A673 (cell line): Measurements from ENCODE around the gene UST. TPM values are rescaled to one million over a fixed set of nuclear protein-coding genes. Genes with fewer than 3 reads are reported as not detected.

Experiments
- BruUV-seq: library from RNA; stranded (reverse); fragments of 400-500 nt; replicated peaks from 2 replicates; lab custom pipeline; 2021; lab: Mats Ljungman, UMichigan
- CTCF ChIA-PET: fragments of 300-600 bp; sonication (Branson Sonifier 250); formaldehyde crosslinking; loops from one replicate; lab custom pipeline; 2022; ENCODE audit warnings: antibody characterized with exemption; lab: Charles Lee
- POLR2A ChIA-PET: fragments of 300-600 bp; sonication (Branson Sonifier 250); formaldehyde crosslinking; loops from one replicate; lab custom pipeline; 2022; ENCODE audit warnings: antibody characterized with exemption; ENCODE audit not compliant: low non-redundant PET; lab: Charles Lee
- DNase-seq: peaks from one replicate; pipeline ENCODE4 v3.0.0-alpha.2; 2015; ENCODE audit warnings: low spot score
- H3K27ac ChIP-seq: fragments of 200-600 bp; sonication (generic); 2 replicates; pipeline ENCODE4 v1.5.1; 2016; ENCODE audit warnings: mixed run types, low read depth, mild to moderate bottlenecking, mixed read lengths, antibody characterized with exemption, low read length; ENCODE audit not compliant: poor library complexity, severe bottlenecking
- H3K27me3 ChIP-seq: fragments of 200-600 bp; sonication (generic); replicated peaks from 2 replicates; pipeline ENCODE4 v1.6.1; 2017; ENCODE audit warnings: mixed run types, low read depth, mild to moderate bottlenecking, mixed read lengths, antibody characterized with exemption, low read length; ENCODE audit not compliant: insufficient read depth, poor library complexity
- H3K36me3 ChIP-seq: fragments of 200-600 bp; sonication (generic); 2 replicates; pipeline ENCODE4 v1.6.1; 2016; ENCODE audit warnings: mixed run types, mild to moderate bottlenecking, mixed read lengths, antibody characterized with exemption, low read length; ENCODE audit not compliant: insufficient read depth, poor library complexity, severe bottlenecking
- H3K4me1 ChIP-seq: fragments of 200-600 bp; sonication (generic); 2 replicates; pipeline ENCODE4 v1.6.1; 2017; ENCODE audit warnings: mixed run types, mild to moderate bottlenecking, mixed read lengths, antibody characterized with exemption, low read length; ENCODE audit not compliant: insufficient read depth, poor library complexity, severe bottlenecking
- H3K4me3 ChIP-seq: fragments of 200-600 bp; sonication (generic); 2 replicates; pipeline ENCODE4 v1.5.1; 2016; ENCODE audit warnings: low read depth, mixed run types, mild to moderate bottlenecking, mixed read lengths, low read length; ENCODE audit not compliant: poor library complexity, severe bottlenecking
- H3K9me3 ChIP-seq: fragments of 200-600 bp; sonication (generic); 2 replicates; pipeline ENCODE4 v1.6.1; 2016; ENCODE audit warnings: mixed run types, low read depth, mild to moderate bottlenecking, mixed read lengths, antibody characterized with exemption, low read length; ENCODE audit not compliant: poor library complexity, severe bottlenecking
- EZH2 ChIP-seq: fragments of 200-600 bp; sonication (generic); IDR thresholded peaks from 2 replicates; pipeline ENCODE4 v1.6.1; 2017; ENCODE audit warnings: borderline replicate concordance, low read depth, mild to moderate bottlenecking, mixed read lengths, antibody characterized with exemption, low read length; ENCODE audit not compliant: poor library complexity, severe bottlenecking
- intact Hi-C: fragments of 100-400 bp; cut with micrococcal nuclease; formaldehyde crosslinking; loops from one replicate; pipeline ENCODE4 v1.10.0; 2022; ENCODE audit not compliant: unreplicated experiment
- total RNA-seq: library from RNA; stranded (reverse); gene quantifications from 2 replicates; pipeline ENCODE4 v1.2.3, GENCODE V29; 2021
- TF ChIP-seq, protein P1 (sequence below): fragments of 300-800, 200-600 bp; sonication (generic); conservative IDR thresholded peaks from 2 replicates; pipeline ENCODE4 v1.5.1; 2017; ENCODE audit warnings: low read depth, mild to moderate bottlenecking, antibody characterized with exemption, low read length, moderate library complexity, mixed read lengths

UST gene
- total RNA-seq, 1 experiment from 2014 or later = 1.5 TPM

DNA sequence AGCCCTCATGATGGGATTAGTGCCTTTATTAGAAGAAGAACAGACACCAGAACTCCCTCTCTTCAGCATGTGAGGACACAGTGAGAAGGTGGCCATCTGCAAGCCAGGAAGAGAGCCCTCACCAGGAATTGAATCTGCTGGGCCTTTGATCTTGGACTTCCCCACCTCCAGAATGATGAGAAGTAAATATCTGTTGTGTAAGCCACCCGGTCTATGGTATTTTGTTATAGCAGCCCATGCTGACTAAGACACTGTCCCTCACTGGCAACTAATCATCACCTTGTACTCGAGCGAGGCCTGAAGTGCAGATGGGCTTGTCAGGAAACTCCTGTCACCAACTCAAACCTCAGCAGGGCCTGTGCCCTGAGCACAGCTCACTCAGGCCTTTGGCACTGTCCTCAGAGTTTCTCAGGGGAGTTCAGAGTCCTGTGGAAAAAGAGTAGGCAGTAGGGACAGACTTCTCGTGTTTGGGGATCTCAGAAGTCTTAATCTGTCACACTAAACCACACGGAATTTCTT, 62.0 kb downstream of the UST start:
- H3K36me3 ChIP-seq = no peaks in the 10 kb centered on the region
- H3K4me3 ChIP-seq = no peak overlapping the region
- POLR2A ChIA-PET = no interaction called here

DNA sequence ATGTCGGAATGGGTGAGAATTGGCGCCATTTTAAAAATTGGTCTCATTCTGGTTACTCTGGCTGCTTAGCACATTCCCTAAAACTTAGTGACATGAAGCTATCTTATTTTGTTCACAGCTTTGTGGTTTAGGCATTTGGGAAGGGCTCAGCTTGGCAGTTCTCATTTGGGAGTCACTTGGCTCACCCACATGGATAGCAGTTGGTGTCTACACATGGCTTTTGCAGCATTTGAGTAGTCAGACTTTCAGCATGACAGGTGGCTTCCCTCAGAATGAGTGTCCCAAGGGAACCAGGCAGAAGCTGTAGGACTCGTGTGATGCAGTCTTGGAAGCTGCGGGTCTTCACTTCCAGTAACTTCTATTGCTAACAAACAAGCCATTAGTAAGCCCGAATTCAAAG, 64.6 kb downstream of the UST start:
- Histone ChIP-seq H3K27ac (no peak overlapping the region), H3K36me3 (no peaks in the 10 kb centered on the region), H3K4me3 (no peak overlapping the region), H3K9me3 (peaks cover 5% of the 10 kb centered on the region), H3K27me3 (no peaks in the 10 kb centered on the region), H3K4me1 (no peaks in the 10 kb centered on the region)
- TF ChIP-seq EZH2 = no peak
- TF ChIP-seq, protein P1, sequence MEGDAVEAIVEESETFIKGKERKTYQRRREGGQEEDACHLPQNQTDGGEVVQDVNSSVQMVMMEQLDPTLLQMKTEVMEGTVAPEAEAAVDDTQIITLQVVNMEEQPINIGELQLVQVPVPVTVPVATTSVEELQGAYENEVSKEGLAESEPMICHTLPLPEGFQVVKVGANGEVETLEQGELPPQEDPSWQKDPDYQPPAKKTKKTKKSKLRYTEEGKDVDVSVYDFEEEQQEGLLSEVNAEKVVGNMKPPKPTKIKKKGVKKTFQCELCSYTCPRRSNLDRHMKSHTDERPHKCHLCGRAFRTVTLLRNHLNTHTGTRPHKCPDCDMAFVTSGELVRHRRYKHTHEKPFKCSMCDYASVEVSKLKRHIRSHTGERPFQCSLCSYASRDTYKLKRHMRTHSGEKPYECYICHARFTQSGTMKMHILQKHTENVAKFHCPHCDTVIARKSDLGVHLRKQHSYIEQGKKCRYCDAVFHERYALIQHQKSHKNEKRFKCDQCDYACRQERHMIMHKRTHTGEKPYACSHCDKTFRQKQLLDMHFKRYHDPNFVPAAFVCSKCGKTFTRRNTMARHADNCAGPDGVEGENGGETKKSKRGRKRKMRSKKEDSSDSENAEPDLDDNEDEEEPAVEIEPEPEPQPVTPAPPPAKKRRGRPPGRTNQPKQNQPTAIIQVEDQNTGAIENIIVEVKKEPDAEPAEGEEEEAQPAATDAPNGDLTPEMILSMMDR = no peak
- ChIA-PET POLR2A (no interaction called here), CTCF (no interaction called here)
- intact Hi-C loops = no loop called here
- no peak for DNase-seq
- BruUV-seq = no TSS peak

More for the DNA sequence above, 62.0 kb downstream of the UST start:
- no peaks in the 10 kb centered on the region for H3K4me1 ChIP-seq
- no peak overlapping the region for H3K27ac ChIP-seq
- H3K9me3 ChIP-seq = no peaks in the 10 kb centered on the region
- intact Hi-C loops = no loop called here
- no peak for DNase-seq
- BruUV-seq = no TSS peak
- CTCF ChIA-PET = no interaction called here
- no peak for TF ChIP-seq EZH2
- TF ChIP-seq, protein P1 = no peak
- H3K27me3 ChIP-seq = no peaks in the 10 kb centered on the region

- intact Hi-C loops = no loop called here
- Histone ChIP-seq H3K9me3 (peaks cover 5% of the 10 kb centered on the region), H3K27ac (no peak overlapping the region), H3K4me1 (no peaks in the 10 kb centered on the region), H3K4me3 (no peak overlapping the region), H3K36me3 (no peaks in the 10 kb centered on the region), H3K27me3 (no peaks in the 10 kb centered on the region)
- BruUV-seq = no TSS peak
- no peak for DNase-seq
- POLR2A ChIA-PET = no interaction called here
- CTCF ChIA-PET = no interaction called here
- no peak for TF ChIP-seq EZH2
- TF ChIP-seq, protein P1 = no peak
These were observed 67.4 kb downstream of the UST start for GRCh38 chr6:148814082-148814790.
